ENCODE results near the gene CST1.
A peak's percentile ranks its signal among the peaks of the same experiment; 100 is the strongest.

- TF ChIP-seq EZH2 (IDR thresholded peaks at IDR 0.05; ENCODE audit: borderline replicate concordance) (no peak), CTCF (IDR thresholded peaks at IDR 0.05; ENCODE audit: poor library complexity) (peak; percentile 47)
Measured at GRCh38 chr20:23782366-23782983, 31.7 kb upstream of the CST1 start.

Measured in hepatocyte (in vitro differentiated cells).